ENCODE measurements around the gene BBS10. TPM values are rescaled to one million over a fixed set of nuclear protein-coding genes. Genes with fewer than 3 reads are reported as not detected.

The BBS10 gene
- total and polyA plus RNA-seq, 9 of the 15 experiments (the other 6 are each of a cell fraction or from before 2014, with no cell fraction given) = 2.3 to 14.9 (median 5.9) TPM

DNA sequence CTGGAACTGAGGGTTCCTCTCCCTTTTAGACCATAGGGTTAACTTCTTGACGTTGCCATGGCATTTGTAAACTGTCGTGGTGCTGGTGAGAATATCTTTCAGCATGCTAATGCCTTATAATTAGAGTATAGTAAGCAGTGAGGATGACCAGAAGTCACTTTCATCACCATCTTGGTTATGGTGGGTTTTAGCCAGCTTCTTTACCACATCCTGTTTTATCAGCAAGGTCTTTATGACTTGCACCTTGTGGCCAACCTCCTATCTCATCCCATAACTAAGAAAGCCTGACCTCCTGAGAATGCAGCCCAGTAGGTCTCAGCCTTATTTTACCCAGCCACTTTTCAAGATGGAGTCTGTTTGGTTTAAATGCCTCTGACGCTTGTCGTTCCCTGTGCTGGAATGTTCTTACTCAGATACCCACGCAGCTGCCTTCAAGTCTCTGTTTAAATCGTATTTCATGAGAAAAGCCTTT, 44.2 kb downstream of the BBS10 start (continued):
- TF ChIP-seq MEF2D (tag; conservative IDR thresholded peaks at IDR 0.05; ENCODE audit: low read depth) = peak; percentile 52; the same call in 1 of the 2 replicates
- TF ChIP-seq ETV5 (CRISPR knock-in tag; IDR thresholded peaks at IDR 0.05; ENCODE audit: low read depth) = 0 out of 2 replicates have a peak, but pooled peaks have one; percentile 72
- no peak for TF ChIP-seq ILF3 (IDR thresholded peaks at IDR 0.05; ENCODE audit: borderline replicate concordance)
- no peak for TF ChIP-seq POLR2AphosphoS5 (IDR thresholded peaks at IDR 0.05; ENCODE audit: control insufficient read depth, insufficient read depth, low read depth, low read length)
- no peak for TF ChIP-seq HNRNPK (IDR thresholded peaks at IDR 0.05; ENCODE audit: low read depth, low read length, poor library complexity, severe bottlenecking)
- TF ChIP-seq, protein P1, sequence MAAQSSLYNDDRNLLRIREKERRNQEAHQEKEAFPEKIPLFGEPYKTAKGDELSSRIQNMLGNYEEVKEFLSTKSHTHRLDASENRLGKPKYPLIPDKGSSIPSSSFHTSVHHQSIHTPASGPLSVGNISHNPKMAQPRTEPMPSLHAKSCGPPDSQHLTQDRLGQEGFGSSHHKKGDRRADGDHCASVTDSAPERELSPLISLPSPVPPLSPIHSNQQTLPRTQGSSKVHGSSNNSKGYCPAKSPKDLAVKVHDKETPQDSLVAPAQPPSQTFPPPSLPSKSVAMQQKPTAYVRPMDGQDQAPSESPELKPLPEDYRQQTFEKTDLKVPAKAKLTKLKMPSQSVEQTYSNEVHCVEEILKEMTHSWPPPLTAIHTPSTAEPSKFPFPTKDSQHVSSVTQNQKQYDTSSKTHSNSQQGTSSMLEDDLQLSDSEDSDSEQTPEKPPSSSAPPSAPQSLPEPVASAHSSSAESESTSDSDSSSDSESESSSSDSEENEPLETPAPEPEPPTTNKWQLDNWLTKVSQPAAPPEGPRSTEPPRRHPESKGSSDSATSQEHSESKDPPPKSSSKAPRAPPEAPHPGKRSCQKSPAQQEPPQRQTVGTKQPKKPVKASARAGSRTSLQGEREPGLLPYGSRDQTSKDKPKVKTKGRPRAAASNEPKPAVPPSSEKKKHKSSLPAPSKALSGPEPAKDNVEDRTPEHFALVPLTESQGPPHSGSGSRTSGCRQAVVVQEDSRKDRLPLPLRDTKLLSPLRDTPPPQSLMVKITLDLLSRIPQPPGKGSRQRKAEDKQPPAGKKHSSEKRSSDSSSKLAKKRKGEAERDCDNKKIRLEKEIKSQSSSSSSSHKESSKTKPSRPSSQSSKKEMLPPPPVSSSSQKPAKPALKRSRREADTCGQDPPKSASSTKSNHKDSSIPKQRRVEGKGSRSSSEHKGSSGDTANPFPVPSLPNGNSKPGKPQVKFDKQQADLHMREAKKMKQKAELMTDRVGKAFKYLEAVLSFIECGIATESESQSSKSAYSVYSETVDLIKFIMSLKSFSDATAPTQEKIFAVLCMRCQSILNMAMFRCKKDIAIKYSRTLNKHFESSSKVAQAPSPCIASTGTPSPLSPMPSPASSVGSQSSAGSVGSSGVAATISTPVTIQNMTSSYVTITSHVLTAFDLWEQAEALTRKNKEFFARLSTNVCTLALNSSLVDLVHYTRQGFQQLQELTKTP (IDR thresholded peaks at IDR 0.05; ENCODE audit: low read depth in 1 of 2, partially characterized antibody in 2 of 2) = no peak
- 0 out of 2 replicates have a peak, but pooled peaks have one; percentile 33 for TF ChIP-seq ZSCAN32 (CRISPR knock-in tag; IDR thresholded peaks at IDR 0.05)
- TF ChIP-seq, protein P2, sequence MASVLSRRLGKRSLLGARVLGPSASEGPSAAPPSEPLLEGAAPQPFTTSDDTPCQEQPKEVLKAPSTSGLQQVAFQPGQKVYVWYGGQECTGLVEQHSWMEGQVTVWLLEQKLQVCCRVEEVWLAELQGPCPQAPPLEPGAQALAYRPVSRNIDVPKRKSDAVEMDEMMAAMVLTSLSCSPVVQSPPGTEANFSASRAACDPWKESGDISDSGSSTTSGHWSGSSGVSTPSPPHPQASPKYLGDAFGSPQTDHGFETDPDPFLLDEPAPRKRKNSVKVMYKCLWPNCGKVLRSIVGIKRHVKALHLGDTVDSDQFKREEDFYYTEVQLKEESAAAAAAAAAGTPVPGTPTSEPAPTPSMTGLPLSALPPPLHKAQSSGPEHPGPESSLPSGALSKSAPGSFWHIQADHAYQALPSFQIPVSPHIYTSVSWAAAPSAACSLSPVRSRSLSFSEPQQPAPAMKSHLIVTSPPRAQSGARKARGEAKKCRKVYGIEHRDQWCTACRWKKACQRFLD (CRISPR knock-in tag; IDR thresholded peaks at IDR 0.05) = 0 out of 2 replicates have a peak, but pooled peaks have one; percentile 60
- no peak for TF ChIP-seq GABPB1 (CRISPR knock-in tag; IDR thresholded peaks at IDR 0.05)
- no peak for TF ChIP-seq ZNF830 (CRISPR knock-in tag; IDR thresholded peaks at IDR 0.05)
- TF ChIP-seq ZBTB12 (CRISPR knock-in tag; IDR thresholded peaks at IDR 0.05) = peak; percentile 62; the same call in 1 of the 2 replicates
- TF ChIP-seq, protein P3, sequence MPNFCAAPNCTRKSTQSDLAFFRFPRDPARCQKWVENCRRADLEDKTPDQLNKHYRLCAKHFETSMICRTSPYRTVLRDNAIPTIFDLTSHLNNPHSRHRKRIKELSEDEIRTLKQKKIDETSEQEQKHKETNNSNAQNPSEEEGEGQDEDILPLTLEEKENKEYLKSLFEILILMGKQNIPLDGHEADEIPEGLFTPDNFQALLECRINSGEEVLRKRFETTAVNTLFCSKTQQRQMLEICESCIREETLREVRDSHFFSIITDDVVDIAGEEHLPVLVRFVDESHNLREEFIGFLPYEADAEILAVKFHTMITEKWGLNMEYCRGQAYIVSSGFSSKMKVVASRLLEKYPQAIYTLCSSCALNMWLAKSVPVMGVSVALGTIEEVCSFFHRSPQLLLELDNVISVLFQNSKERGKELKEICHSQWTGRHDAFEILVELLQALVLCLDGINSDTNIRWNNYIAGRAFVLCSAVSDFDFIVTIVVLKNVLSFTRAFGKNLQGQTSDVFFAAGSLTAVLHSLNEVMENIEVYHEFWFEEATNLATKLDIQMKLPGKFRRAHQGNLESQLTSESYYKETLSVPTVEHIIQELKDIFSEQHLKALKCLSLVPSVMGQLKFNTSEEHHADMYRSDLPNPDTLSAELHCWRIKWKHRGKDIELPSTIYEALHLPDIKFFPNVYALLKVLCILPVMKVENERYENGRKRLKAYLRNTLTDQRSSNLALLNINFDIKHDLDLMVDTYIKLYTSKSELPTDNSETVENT (CRISPR knock-in tag; IDR thresholded peaks at IDR 0.05) = no peak
- TF ChIP-seq HLTF (IDR thresholded peaks at IDR 0.05) = no peak
- no peak for TF ChIP-seq MTF1 (CRISPR knock-in tag; IDR thresholded peaks at IDR 0.05; ENCODE audit: borderline replicate concordance)
- peak; percentile 76; the same call in 1 of the 2 replicates for TF ChIP-seq ZNF583 (CRISPR knock-in tag; IDR thresholded peaks at IDR 0.05)
